GM12892 (cell line): ENCODE results near the gene NARF.
A peak's percentile ranks its signal among the peaks of the same experiment; 100 is the strongest.

Experiments used
- POLR2A ChIP-seq: IDR thresholded peaks from 2 replicates; pipeline ENCODE4 v1.6.1; 2011; ENCODE audit warnings: low read depth, low read length, control low read depth
- POLR2AphosphoS5 ChIP-seq: IDR thresholded peaks from 2 replicates; pipeline ENCODE4 v1.6.1; 2011; ENCODE audit warnings: low read depth, low read length, control low read depth

- TF ChIP-seq POLR2A (no peak), POLR2AphosphoS5 (peak; percentile 36; the same call in 1 of the 2 replicates)
Measured at GRCh38 chr17:82443465-82444283, 14.9 kb upstream of the NARF start.
